Upper lobe of right lung (tissue), 1 donor: Measurements from ENCODE around the gene COX14. TPM values are rescaled to one million over a fixed set of nuclear protein-coding genes. Genes with fewer than 3 reads are reported as not detected.

Source experiments
- ATAC-seq: fragments of 200-7000 bp; cut with Tn5 transposase; one replicate; pipeline ENCODE4 v1.9.1; 2020; ENCODE audit warnings: mild to moderate bottlenecking, moderate library complexity
- DNase-seq: peaks from one replicate; pipeline ENCODE4 v3.0.0-alpha.2; 2020
- H3K27ac ChIP-seq: fragments of 200-600 bp; one replicate; pipeline ENCODE4 v1.8.0; 2022
- H3K27me3 ChIP-seq: fragments of 200-600 bp; one replicate; pipeline ENCODE4 v1.8.0; 2022; ENCODE audit warnings: mild to moderate bottlenecking
- H3K36me3 ChIP-seq: fragments of 200-600 bp; one replicate; pipeline ENCODE4 v1.8.0; 2022
- H3K4me1 ChIP-seq: fragments of 200-600 bp; one replicate; pipeline ENCODE4 v1.8.0; 2022
- H3K4me3 ChIP-seq: fragments of 200-600 bp; one replicate; pipeline ENCODE4 v1.8.0; 2022; ENCODE audit warnings: mild to moderate bottlenecking
- H3K9me3 ChIP-seq: fragments of 200-600 bp; one replicate; pipeline ENCODE4 v1.8.0; 2022
- CTCF ChIP-seq: fragments of 200-600 bp; IDR thresholded peaks from one replicate; pipeline ENCODE4 v1.8.0; 2022; ENCODE audit warnings: antibody characterized with exemption
- intact Hi-C: fragments of 100-400 bp; cut with DNase I; formaldehyde crosslinking; loops from one replicate; pipeline ENCODE4 v1.11.0; 2022
- total RNA-seq: library from RNA; stranded (reverse); fragmentation: NEBNext Ultra II Directional; extraction: Animal tissue kit (Norgen Biotek cat#: 25700); gene quantifications from one replicate; pipeline ENCODE4 v1.2.1, GENCODE V29; 2021
- donor health status: DM: no; HTN: yes; CAD: no; lungs with severe emphysema.

COX14 gene
- total RNA-seq, 1 donor from 2014 or later, result 68.5 TPM

GRCh38 chr12:50086148-50086547 lies 25.9 kb upstream of the COX14 start:
- Histone ChIP-seq H3K27ac (peak overlapping the region; percentile 90), H3K4me3 (peak overlapping the region; percentile 61)

GRCh38 chr12:50087151-50087550 lies 24.9 kb upstream of the COX14 start:
- no peak for TF ChIP-seq CTCF
- H3K4me1 ChIP-seq, result peaks cover 8% of the 10 kb centered on the region
- no peak overlapping the region for H3K27ac ChIP-seq
- no peaks in the 10 kb centered on the region for H3K9me3 ChIP-seq
- intact Hi-C loops, result no loop called here
- no peaks in the 10 kb centered on the region for H3K27me3 ChIP-seq
- ATAC-seq (no peak), DNase-seq (no peak)
- no peak overlapping the region for H3K4me3 ChIP-seq
- H3K36me3 ChIP-seq, result peaks cover 57% of the 10 kb centered on the region

More at GRCh38 chr12:50086148-50086547, 25.9 kb upstream of the COX14 start:
- no peak for ATAC-seq
- DNase-seq, result no peak
- H3K9me3 ChIP-seq, result no peaks in the 10 kb centered on the region
- peaks cover 8% of the 10 kb centered on the region for H3K4me1 ChIP-seq
- H3K36me3 ChIP-seq, result peaks cover 47% of the 10 kb centered on the region
- no peak for TF ChIP-seq CTCF
- intact Hi-C loops, result no loop called here
- no peaks in the 10 kb centered on the region for H3K27me3 ChIP-seq

DNA sequence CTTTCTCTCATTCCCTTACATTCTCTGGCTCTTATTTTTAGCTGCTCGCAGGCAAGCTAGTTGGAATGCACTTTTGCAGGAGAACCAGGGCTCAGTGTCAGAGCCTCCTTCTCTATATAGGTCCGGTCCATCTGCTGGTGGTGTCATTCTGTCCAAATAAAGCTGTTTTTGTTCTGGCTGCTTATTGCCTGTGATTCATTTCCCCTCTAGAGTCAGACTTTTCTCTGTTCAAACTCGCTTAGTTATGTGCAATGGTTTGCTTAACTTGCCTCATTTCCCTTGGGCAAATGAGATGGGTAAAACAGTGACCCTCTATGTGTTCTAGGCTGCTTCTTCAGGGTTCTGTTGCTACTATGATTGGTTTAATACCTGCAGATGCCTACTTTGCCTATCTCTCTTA lies 24.0 kb upstream of the COX14 start:
- Histone ChIP-seq H3K4me3 (no peak overlapping the region), H3K4me1 (peaks cover 8% of the 10 kb centered on the region), H3K27me3 (no peaks in the 10 kb centered on the region), H3K27ac (no peak overlapping the region), H3K36me3 (peaks cover 66% of the 10 kb centered on the region), H3K9me3 (no peaks in the 10 kb centered on the region)
- ATAC-seq (no peak), DNase-seq (no peak)
- intact Hi-C loops, result no loop called here
- no peak for TF ChIP-seq CTCF

DNA sequence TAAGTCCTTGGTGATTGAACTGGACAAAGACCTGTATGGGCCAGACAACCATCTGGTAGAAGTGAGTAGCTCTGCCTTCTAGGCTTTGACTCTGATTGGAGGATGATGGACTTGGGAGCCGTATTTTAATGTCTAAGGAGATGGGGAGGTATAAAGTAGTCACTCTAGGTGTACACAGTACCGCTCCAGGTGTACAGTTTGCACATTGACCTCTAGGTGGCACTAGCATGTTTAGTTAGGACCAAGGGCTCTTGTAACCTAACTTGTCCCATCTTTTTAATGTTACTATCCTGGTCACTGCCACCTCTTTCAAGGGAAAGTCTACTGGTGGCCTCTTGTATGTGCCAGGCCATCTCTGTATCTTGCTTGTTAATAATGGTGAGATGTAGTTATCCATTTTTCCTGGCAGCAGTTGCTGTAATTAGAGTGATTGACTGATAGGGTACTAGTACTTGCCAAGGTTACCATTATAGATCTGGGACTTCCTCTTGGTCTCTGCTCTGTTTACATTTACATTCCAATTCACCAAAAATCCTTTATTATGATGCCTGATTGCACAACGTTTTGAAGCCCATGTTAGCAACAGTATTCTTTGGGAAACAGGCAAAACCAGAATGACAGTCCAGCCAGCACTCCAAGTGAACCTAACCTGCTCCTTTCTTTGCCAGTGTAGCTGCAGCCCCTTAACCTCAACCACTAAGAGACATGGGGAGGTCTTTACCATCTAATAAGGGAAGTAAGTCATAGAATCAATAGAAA lies 23.3 kb upstream of the COX14 start:
- peak; percentile 55 for ATAC-seq
- Histone ChIP-seq H3K4me1 (peaks cover 8% of the 10 kb centered on the region), H3K4me3 (no peak overlapping the region), H3K36me3 (peaks cover 73% of the 10 kb centered on the region), H3K9me3 (no peaks in the 10 kb centered on the region), H3K27me3 (no peaks in the 10 kb centered on the region), H3K27ac (no peak overlapping the region)
- DNase-seq, result no peak
- peak; percentile 79 for TF ChIP-seq CTCF
- intact Hi-C loops, result no loop called here

DNA sequence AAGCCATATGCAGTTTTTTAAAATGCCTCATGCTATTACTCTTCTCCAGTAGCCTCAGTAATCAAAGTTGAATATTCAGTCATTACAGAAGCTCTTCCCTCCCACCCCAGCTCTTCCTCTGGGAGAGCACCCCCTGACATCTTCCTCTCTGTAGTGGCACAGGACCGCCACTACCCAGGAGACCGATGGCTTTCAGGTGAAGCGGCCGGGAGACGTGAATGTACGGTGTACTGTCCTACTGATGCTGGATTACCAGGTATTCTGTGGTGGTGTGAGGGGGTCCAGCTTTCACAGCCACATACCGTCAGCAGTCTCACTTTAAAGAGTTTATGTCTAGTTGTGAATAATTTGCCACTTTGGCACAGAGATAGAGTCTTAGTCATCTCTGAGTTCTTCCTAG lies 22.3 kb upstream of the COX14 start:
- Histone ChIP-seq H3K27me3 (no peaks in the 10 kb centered on the region), H3K36me3 (peaks cover 83% of the 10 kb centered on the region), H3K27ac (no peak overlapping the region), H3K4me3 (no peak overlapping the region), H3K9me3 (no peaks in the 10 kb centered on the region), H3K4me1 (peaks cover 5% of the 10 kb centered on the region)
- no peak for DNase-seq
- no peak for TF ChIP-seq CTCF
- no peak for ATAC-seq
- intact Hi-C loops, result no loop called here

DNA sequence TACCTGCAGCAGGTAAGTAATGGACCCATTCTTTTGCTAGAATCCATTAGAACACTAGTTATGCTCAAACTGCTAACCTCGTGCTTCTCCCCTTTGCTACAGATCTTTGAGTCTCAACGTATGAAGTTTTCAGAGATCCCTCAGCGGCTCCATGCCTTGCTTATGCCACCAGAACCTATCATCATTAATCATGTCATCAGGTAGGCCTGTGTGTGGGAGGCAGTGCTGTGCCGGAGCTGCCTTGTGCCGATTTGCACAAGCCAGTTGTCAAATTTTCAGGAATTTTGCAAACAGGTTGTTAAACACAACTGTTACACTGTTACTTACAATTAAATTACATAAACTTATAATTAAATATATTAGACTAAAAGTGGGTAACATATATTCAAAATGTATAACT lies 21.6 kb upstream of the COX14 start:
- intact Hi-C loops, result no loop called here
- Histone ChIP-seq H3K4me1 (peaks cover 5% of the 10 kb centered on the region), H3K27me3 (no peaks in the 10 kb centered on the region), H3K27ac (no peak overlapping the region), H3K9me3 (no peaks in the 10 kb centered on the region), H3K36me3 (peaks cover 90% of the 10 kb centered on the region), H3K4me3 (no peak overlapping the region)
- ATAC-seq (no peak), DNase-seq (no peak)
- no peak for TF ChIP-seq CTCF
